Activated CD8-positive, alpha-beta memory T cell treated with anti-CD3 and anti-CD28 coated beads, Interleukin-2, amount 50 U/mL, for 1 hour (primary cell): ENCODE measurements around the gene ITGB1.
"Not testable (repeated sequence)": the region's sequence is repeated elsewhere in the genome, so short reads cannot be mapped to it uniquely, and the experiment has no call there.

Experiments used
- DNase-seq: peaks from one replicate; pipeline ENCODE4 v3.0.0-alpha.2; 2020; ENCODE audit errors: extremely low read depth

Gene ITGB1

GRCh38 chr10:32980558-32981468, 22.8 kb upstream of the ITGB1 start:
- peak; percentile 67 for DNase-seq

GRCh38 chr10:32980242-32980557, 22.2 kb upstream of the ITGB1 start:
- DNase-seq, result no peak

GRCh38 chr10:32979719-32980118, 21.7 kb upstream of the ITGB1 start:
- DNase-seq, result not testable (repeated sequence)

- no peak for DNase-seq
Measured at GRCh38 chr10:32979041-32979440, 21.0 kb upstream of the ITGB1 start.

GRCh38 chr10:32977846-32978809, 20.1 kb upstream of the ITGB1 start:
- not testable (repeated sequence) for DNase-seq

- DNase-seq, result no peak
Measured at GRCh38 chr10:32976338-32976737, 18.3 kb upstream of the ITGB1 start.

GRCh38 chr10:32972929-32973328, 14.9 kb upstream of the ITGB1 start:
- no peak for DNase-seq

GRCh38 chr10:32972460-32972859, 14.4 kb upstream of the ITGB1 start:
- DNase-seq, result no peak

- no peak for DNase-seq
Measured at GRCh38 chr10:32971536-32972091, 13.6 kb upstream of the ITGB1 start.

- no peak for DNase-seq
Measured at GRCh38 chr10:32970910-32971309, 12.9 kb upstream of the ITGB1 start.

- DNase-seq, result no peak
Measured at GRCh38 chr10:32964270-32964669, 6.2 kb upstream of the ITGB1 start.

GRCh38 chr10:32963096-32963495, 5.1 kb upstream of the ITGB1 start:
- DNase-seq, result no peak

- DNase-seq, result no peak
Measured at GRCh38 chr10:32962521-32962920, 4.5 kb upstream of the ITGB1 start.

GRCh38 chr10:32961895-32962369, 3.9 kb upstream of the ITGB1 start:
- DNase-seq, result no peak

- DNase-seq, result no peak
Measured at GRCh38 chr10:32961343-32961894, 3.4 kb upstream of the ITGB1 start.

GRCh38 chr10:32960022-32960421, 2.0 kb upstream of the ITGB1 start:
- no peak for DNase-seq

- no peak for DNase-seq
Measured at GRCh38 chr10:32959006-32959920, 1.2 kb upstream of the ITGB1 start.

- DNase-seq, result no peak
Measured at GRCh38 chr10:32957341-32958084, 517 bp downstream of the ITGB1 start.

GRCh38 chr10:32956365-32957197, 1.4 kb downstream of the ITGB1 start:
- no peak for DNase-seq
